Hepatocyte (in vitro differentiated cells): Measurements from ENCODE around the gene C6orf15. TPM values are rescaled to one million over a fixed set of nuclear protein-coding genes. Genes with fewer than 3 reads are reported as not detected.

ENCODE experiments used
- DNase-seq: peaks from one replicate; pipeline ENCODE4 v3.0.0-alpha.2; 2016; ENCODE audit warnings: low spot score
- H2AFZ ChIP-seq: fragments of 200-600 bp; sonication (generic); 2 replicates; pipeline ENCODE4 v1.6.0; 2016; ENCODE audit warnings: antibody characterized with exemption, mild to moderate bottlenecking
- H3K27ac ChIP-seq: fragments of 200-600 bp; sonication (generic); 2 replicates; pipeline ENCODE4 v1.5.1; 2016; ENCODE audit warnings: mild to moderate bottlenecking
- H3K27me3 ChIP-seq: fragments of 200-600 bp; sonication (generic); 2 replicates; pipeline ENCODE4 v1.6.1; 2016
- H3K36me3 ChIP-seq: fragments of 200-600 bp; sonication (generic); replicated peaks from 2 replicates; pipeline ENCODE4 v1.5.1; 2016; ENCODE audit warnings: low read depth; ENCODE audit not compliant: insufficient read depth
- H3K4me1 ChIP-seq: fragments of 200-600 bp; sonication (generic); 2 replicates; pipeline ENCODE4 v1.5.1; 2016; ENCODE audit warnings: mild to moderate bottlenecking, moderate library complexity; ENCODE audit not compliant: insufficient read depth
- H3K4me2 ChIP-seq: fragments of 200-600 bp; sonication (generic); 2 replicates; pipeline ENCODE4 v1.6.0; 2016
- H3K4me3 ChIP-seq: fragments of 200-600 bp; sonication (generic); 2 replicates; pipeline ENCODE4 v1.5.1; 2016; ENCODE audit warnings: mild to moderate bottlenecking
- H3K79me2 ChIP-seq: fragments of 200-600 bp; sonication (generic); 2 replicates; pipeline ENCODE4 v1.6.0; 2017; ENCODE audit warnings: mild to moderate bottlenecking
- H3K9me2 ChIP-seq: fragments of 200-600 bp; sonication (generic); replicated peaks from 2 replicates; pipeline ENCODE4 v1.6.0; 2017; ENCODE audit warnings: mild to moderate bottlenecking; ENCODE audit not compliant: insufficient read depth
- H3K9me3 ChIP-seq: fragments of 200-600 bp; sonication (generic); 2 replicates; pipeline ENCODE4 v1.5.1; 2016; ENCODE audit warnings: low read depth, mild to moderate bottlenecking
- H4K20me1 ChIP-seq: fragments of 200-600 bp; sonication (generic); 2 replicates; pipeline ENCODE4 v1.6.0; 2016; ENCODE audit warnings: mild to moderate bottlenecking; ENCODE audit not compliant: insufficient read depth, poor library complexity, severe bottlenecking
- EZH2 ChIP-seq: fragments of 200-600 bp; sonication (generic); IDR thresholded peaks from 2 replicates; pipeline ENCODE4 v1.6.1; 2016; ENCODE audit warnings: antibody characterized with exemption, mild to moderate bottlenecking, borderline replicate concordance
- EZH2phosphoT487 ChIP-seq: fragments of 200-600 bp; sonication (generic); IDR thresholded peaks from one replicate; pipeline ENCODE4 v1.6.1; 2018; ENCODE audit warnings: antibody characterized with exemption, mild to moderate bottlenecking, low read depth, moderate library complexity; ENCODE audit not compliant: unreplicated experiment, severe bottlenecking
- WGBS: methylation state at CpG from one replicate; pipeline ENCODE4 v1.1.6; 2016; ENCODE audit warnings: low lambda C conversion rate; ENCODE audit errors: missing lambda C conversion rate; 5-methylcytosine and 5-hydroxymethylcytosine counted together
- polyA plus RNA-seq: library from polyadenylated mRNA; unstranded; fragments of >200 nt; fragmentation: Nextera tagmentation; extraction: Ambion mirVana; gene quantifications from 2 replicates; pipeline ENCODE4 v1.2.1, GENCODE V29; 2016
- total RNA-seq: library from RNA; depleted of rRNA; stranded (reverse); fragments of >200 nt; gene quantifications from 2 replicates; pipeline ENCODE4 v1.2.3, GENCODE V29; 2014
- TF ChIP-seq, protein P1 (sequence below): fragments of 200-600 bp; sonication (generic); IDR thresholded peaks from 2 replicates; pipeline ENCODE4 v1.5.1; 2016; ENCODE audit warnings: antibody characterized with exemption, mild to moderate bottlenecking; ENCODE audit not compliant: poor library complexity

The C6orf15 gene
- total and polyA plus RNA-seq, 2 experiments from 2014 or later: not detected

GRCh38 chr6:31113861-31114540 lies 1.6 kb upstream of the C6orf15 start:
- Histone ChIP-seq H3K4me2 (peak overlapping the region; percentile 35), H3K27me3 (no peaks in the 10 kb centered on the region), H3K4me3 (no peak overlapping the region), H3K9me2 (no peaks in the 10 kb centered on the region), H4K20me1 (no peaks in the 10 kb centered on the region), H3K36me3 (no peaks in the 10 kb centered on the region), H3K9me3 (no peaks in the 10 kb centered on the region), H2AFZ (no peak overlapping the region), H3K27ac (peak overlapping the region; percentile 94), H3K79me2 (no peaks in the 10 kb centered on the region), H3K4me1 (peaks cover 18% of the 10 kb centered on the region)
- DNase-seq: peak; percentile 26
- WGBS: 59% methylated on average over 6 of the region's 7 CpGs
- TF ChIP-seq EZH2: no peak
- TF ChIP-seq EZH2phosphoT487: no peak
- TF ChIP-seq, protein P1, sequence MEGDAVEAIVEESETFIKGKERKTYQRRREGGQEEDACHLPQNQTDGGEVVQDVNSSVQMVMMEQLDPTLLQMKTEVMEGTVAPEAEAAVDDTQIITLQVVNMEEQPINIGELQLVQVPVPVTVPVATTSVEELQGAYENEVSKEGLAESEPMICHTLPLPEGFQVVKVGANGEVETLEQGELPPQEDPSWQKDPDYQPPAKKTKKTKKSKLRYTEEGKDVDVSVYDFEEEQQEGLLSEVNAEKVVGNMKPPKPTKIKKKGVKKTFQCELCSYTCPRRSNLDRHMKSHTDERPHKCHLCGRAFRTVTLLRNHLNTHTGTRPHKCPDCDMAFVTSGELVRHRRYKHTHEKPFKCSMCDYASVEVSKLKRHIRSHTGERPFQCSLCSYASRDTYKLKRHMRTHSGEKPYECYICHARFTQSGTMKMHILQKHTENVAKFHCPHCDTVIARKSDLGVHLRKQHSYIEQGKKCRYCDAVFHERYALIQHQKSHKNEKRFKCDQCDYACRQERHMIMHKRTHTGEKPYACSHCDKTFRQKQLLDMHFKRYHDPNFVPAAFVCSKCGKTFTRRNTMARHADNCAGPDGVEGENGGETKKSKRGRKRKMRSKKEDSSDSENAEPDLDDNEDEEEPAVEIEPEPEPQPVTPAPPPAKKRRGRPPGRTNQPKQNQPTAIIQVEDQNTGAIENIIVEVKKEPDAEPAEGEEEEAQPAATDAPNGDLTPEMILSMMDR: no peak

GRCh38 chr6:31111712-31112111 lies 663 bp downstream of the C6orf15 start:
- Histone ChIP-seq H3K4me2 (no peak overlapping the region), H4K20me1 (no peaks in the 10 kb centered on the region), H3K27ac (no peak overlapping the region), H3K9me2 (no peaks in the 10 kb centered on the region), H2AFZ (no peak overlapping the region), H3K4me1 (peaks cover 18% of the 10 kb centered on the region), H3K9me3 (no peaks in the 10 kb centered on the region), H3K4me3 (no peak overlapping the region), H3K36me3 (no peaks in the 10 kb centered on the region), H3K27me3 (no peaks in the 10 kb centered on the region), H3K79me2 (no peaks in the 10 kb centered on the region)
- no peak for DNase-seq
- TF ChIP-seq EZH2 (no peak), EZH2phosphoT487 (no peak)
- TF ChIP-seq, protein P1: no peak
- WGBS: 95% methylated on average over 13 of the region's 13 CpGs

DNA sequence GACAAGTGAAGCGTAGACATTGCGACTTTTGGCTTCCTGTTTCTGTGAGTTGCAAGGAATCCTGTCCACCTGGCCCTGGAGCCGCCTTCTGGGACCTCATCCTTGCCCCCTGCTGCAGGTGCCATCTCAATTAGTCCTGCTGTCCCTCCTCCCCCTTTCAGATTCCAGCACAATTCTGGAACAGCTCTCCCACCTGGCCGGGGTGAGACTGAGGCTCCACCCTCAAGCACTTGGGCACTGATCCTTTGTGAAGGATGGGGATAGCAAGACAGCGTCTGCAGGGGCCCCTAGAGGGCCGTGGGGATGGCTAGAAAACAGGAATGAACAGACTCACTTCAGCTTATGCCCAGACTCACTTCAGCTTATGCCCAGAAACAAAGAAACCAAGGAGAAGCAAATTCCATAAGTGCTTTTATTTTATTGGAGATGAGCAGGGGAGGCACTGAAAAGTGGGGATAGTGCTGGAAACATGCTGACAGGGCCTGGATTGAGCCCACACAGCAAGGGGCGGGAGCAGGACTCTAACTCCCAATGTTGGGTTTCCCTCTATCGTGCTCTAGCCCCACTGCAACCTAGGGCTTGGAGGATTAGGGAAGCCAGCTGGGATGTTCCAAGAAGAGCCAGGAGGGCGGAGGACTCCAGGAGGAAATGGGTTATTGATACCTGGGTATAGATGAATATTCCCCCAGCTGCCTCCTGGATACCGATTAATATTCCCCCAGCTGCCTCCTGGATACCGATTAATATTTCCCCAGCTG lies 1.4 kb downstream of the C6orf15 start:
- Histone ChIP-seq H4K20me1 (no peaks in the 10 kb centered on the region), H2AFZ (no peak overlapping the region), H3K9me3 (no peaks in the 10 kb centered on the region), H3K79me2 (no peaks in the 10 kb centered on the region), H3K9me2 (no peaks in the 10 kb centered on the region), H3K27me3 (no peaks in the 10 kb centered on the region), H3K4me3 (no peak overlapping the region), H3K27ac (peak overlapping the region; percentile 48), H3K4me1 (peaks cover 18% of the 10 kb centered on the region), H3K4me2 (no peak overlapping the region), H3K36me3 (no peaks in the 10 kb centered on the region)
- no peak for TF ChIP-seq EZH2phosphoT487
- TF ChIP-seq EZH2: no peak
- TF ChIP-seq, protein P1: no peak
- 66% methylated on average over 11 of the region's 11 CpGs for WGBS
- DNase-seq: peak; percentile 3
